GM18858 (cell line): ENCODE results near the gene RBPJL.

ENCODE experiments used
- ATAC-seq: cut with Tn5 transposase; IDR thresholded peaks from one replicate; pipeline ENCODE4 v1.9.1; 2021; ENCODE audit not compliant: unreplicated experiment

Gene RBPJL, protein sequence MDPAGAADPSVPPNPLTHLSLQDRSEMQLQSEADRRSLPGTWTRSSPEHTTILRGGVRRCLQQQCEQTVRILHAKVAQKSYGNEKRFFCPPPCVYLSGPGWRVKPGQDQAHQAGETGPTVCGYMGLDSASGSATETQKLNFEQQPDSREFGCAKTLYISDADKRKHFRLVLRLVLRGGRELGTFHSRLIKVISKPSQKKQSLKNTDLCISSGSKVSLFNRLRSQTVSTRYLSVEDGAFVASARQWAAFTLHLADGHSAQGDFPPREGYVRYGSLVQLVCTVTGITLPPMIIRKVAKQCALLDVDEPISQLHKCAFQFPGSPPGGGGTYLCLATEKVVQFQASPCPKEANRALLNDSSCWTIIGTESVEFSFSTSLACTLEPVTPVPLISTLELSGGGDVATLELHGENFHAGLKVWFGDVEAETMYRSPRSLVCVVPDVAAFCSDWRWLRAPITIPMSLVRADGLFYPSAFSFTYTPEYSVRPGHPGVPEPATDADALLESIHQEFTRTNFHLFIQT

GRCh38 chr20:45306431-45306982 lies at the start of gene RBPJL:
Gene RBPJL, plus strand, starts transcription at chr20:45306840. Its CDS starts 83 bp downstream, at chr20:45306923.
- ATAC-seq, result no peak

DNA sequence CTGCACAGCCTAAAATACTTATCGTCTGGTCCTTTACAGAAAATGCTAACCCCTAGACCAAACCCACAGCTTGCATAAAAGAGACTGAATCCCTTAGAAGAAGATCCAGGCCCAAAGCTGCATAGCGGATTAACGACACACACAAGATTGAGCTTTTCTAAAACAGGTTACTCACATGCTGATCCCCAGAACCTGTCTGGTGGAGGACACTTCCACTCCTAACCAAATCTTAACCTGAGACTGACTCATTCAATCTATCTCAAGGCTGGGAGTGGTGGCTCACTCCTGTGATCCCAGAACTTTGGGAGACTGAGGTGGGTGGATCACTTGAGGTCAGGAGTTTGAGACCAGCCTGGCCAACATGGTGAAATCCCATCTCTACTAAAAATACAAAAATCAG lies 49.5 kb upstream of the RBPJL start:
- no peak for ATAC-seq

GRCh38 chr20:45257711-45258110 lies 48.9 kb upstream of the RBPJL start:
- ATAC-seq, result no peak

DNA sequence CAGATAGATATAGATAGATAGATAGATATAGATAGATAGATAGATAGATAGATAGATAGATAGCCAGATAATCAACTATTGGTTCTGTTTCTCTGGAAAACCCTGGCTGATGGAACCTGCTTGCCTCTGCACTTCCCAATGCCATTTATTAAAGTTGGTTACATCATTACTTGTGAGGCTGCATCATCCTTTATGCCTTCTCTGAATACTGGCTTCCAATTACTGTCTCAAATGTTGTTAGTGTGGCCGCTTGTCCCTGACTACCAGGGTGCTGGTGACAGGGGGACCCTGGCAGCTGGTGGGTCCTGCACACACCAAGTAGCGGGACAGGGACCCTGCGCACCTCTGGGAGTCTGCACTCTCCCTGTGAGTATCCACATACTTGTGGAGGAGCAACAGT lies 48.4 kb upstream of the RBPJL start:
- no peak for ATAC-seq

GRCh38 chr20:45258664-45259063 lies 48.0 kb upstream of the RBPJL start:
- no peak for ATAC-seq

- ATAC-seq, result no peak
These were observed 42.9 kb upstream of the RBPJL start for GRCh38 chr20:45263556-45264266.

DNA sequence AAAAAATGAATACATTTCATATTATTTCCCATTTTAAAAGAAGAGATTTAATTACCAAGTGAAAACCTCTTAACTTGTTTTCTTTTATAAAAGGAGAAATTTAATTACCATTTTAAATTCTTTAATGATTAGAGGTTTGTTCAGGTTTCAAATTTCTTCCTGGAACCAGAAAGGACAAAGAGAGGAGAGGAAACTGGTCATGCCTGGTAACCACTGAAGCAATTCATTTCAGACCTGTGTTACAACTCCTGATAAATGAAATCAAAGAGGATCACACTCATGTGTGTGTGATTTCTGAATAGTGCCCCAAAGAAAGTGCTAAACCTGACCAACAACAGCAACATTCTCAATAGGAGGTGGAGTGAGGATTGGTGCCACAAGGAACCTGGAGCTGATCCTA lies 39.7 kb upstream of the RBPJL start:
- ATAC-seq, result no peak

DNA sequence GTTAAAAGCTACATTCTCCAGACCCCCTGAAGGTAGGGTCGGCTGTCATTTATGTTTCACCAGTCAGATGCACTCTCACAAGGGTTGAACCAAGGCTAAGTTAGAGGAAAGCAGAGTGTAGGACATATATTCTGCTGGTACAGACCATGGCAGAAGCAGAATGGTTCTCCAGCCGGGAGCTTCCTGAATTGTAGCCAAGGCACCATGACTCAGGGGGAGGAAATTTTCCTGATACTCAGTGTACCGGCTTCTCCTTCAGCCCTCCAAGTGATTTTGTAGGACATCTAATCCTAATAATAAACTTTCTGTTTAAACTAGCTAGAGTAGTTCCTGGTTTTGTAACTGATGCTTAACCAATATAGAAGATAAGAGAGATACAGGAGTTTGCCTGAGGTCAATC lies 38.1 kb upstream of the RBPJL start:
- ATAC-seq, result no peak

- ATAC-seq, result no peak
These were observed 37.6 kb upstream of the RBPJL start for GRCh38 chr20:45269056-45269455.

GRCh38 chr20:45269754-45270270 lies 36.8 kb upstream of the RBPJL start:
- no peak for ATAC-seq

- no peak for ATAC-seq
These were observed 31.3 kb upstream of the RBPJL start for GRCh38 chr20:45275338-45275737.

DNA sequence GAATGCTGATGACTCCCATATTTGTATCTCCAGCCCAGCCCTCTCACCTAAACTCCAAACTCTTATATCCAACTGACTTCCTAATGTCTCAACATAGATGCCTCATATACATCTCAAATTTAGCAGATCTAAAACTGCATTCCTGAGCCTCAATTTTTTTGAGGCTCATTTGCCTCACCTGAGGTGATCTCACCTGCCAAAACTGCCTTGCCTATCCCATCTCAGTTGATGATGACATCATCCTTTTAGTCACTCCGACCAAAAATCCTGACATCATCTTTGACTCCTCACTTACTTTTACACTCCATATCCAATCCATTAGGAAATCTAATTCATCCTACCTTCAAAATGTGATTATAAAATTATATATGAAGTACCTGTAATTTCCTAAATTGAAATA lies 26.6 kb upstream of the RBPJL start:
- no peak for ATAC-seq

- no peak for ATAC-seq
These were observed 23.7 kb upstream of the RBPJL start for GRCh38 chr20:45282700-45283550.

DNA sequence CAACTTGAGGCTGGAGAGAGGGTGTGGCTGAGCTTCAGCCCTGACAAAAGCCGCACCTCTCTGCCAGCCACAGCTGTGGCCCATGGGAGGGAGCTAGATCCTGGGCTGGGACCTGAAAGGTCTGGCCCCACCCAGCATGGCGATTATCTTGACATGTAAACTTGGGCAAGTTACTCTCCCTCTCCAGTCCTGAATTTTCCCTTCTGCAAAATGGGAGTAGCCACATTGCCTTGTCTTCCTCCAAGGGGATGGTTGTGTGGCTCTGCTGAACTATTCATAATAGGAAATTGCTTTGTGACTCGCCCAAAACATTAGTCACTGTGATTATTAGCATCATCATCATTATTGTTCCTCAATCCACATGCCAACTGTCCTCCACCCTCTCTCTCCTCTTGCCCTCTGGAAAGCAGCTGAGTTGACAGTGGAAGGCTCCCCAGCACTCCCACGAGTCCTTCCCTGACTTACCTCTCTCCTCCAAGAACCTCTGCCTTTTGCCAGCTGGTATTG lies 23.0 kb upstream of the RBPJL start:
- no peak for ATAC-seq

DNA sequence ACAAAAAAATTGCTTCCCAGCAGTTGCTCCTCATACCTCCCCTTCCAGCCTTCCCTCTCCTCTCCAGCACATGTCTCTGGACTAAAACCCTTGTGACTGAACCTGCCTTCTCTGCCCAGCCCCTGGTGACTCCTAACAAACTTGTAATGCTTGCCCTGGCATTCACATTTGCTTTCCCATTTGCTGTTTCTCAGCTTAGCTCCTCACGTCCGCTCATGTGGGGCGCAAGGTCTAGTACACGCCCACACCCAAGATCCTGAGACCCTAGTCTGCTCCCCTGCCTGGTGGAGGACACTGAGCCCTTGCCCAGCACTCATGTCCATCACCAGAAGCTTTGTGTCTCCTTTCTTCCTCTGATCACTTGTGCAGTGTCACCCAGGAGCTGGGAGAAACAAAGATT lies 18.3 kb upstream of the RBPJL start:
- no peak for ATAC-seq

GRCh38 chr20:45288860-45289259 lies 17.8 kb upstream of the RBPJL start:
- no peak for ATAC-seq

DNA sequence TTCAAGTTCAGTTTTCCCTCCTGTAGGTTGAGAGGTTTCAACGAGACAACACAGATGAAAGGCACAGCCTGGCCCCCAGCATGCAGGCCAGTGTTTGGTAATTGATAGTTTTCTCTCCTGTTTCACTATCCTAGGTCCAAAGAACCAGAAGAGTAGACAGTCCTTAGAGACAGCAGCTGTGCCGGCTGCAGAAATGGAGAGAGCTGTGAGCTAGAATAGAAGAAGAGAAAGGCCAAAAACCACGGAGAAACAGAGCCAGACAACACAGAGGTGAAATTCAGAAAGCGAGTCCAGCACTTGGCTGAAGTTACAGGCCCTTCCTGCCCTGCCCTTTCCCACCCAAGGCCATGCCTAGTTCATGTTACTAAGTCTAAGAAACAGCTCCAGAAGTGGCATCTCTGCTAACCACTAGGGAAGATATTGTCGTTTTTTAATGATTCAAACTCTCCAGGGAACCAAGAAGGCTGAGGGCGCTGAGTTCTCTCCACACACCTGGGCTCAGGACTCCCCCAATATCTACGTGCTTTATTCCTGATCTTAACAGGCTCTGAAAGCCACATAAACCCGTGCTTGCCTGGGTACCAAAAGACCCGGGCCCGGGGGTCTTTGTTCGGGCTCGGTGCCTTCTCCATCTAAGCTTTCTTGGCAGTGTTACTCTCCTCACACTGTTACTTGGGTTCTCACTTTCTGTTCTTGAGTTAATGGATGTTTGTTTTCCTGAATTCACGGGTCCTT lies 16.5 kb upstream of the RBPJL start:
- no peak for ATAC-seq

DNA sequence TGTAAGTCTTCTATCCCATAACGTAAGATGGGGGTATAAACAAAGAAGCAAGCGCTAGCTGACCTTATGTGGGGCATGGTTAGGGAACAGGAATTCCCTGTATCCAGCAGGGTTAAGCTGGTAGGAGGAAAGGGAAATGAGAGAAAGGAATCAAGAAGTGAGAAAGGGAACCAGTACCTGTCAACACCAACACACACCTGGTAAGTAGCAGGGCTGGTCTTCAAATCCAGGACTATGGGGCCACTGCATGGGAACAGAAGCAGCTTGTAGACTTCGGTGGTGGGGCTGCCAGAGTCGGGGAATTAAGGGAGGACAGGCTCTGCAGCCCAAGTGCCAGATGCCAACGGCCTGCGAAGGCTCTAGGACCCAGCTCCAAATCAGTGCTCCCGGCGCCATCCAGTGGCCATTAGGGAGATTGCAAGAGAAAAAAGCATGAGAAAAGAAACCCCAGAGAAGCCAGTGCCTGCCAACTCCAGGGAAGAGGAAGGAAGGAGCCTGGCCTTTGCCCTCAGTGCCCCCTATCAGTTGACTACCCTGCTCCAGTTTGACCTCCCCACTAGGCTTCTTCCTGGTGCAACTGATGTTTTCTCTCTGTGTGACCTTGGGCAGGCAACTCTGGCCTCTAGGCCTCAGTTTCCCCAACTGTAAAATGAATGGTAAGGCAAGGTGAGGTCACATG lies 15.8 kb upstream of the RBPJL start:
- no peak for ATAC-seq

DNA sequence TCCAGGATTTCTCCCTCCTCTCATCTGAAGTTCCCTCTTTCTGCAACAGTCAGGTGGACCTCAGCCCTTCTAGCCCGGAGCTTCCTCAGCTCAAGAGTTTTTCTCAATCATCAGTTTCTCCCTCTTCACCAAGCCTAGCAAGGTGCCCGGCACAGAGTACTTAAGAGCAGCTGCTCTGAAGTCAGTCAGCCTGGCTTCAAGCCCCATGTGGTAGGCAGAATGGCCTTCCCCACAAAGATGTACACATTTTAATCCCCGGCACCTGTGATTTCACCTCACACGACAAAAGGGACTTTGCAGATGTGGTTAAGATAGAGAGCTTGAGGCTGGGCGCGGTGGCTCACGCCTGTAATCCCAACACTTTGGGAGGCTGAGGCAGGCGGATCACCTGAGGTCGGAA lies 15.1 kb upstream of the RBPJL start:
- no peak for ATAC-seq
